GM12878 (cell line): ENCODE measurements around the gene C6orf15. TPM values are rescaled to one million over a fixed set of nuclear protein-coding genes. Genes with fewer than 3 reads are reported as not detected.

ENCODE experiments used
- BCL3 ChIP-seq: IDR thresholded peaks from 2 replicates; pipeline ENCODE4 v1.6.1; 2011; ENCODE audit warnings: borderline replicate concordance, low read depth, mild to moderate bottlenecking, moderate library complexity, low read length; ENCODE audit not compliant: insufficient read depth, poor library complexity, severe bottlenecking
- BHLHE40 ChIP-seq, 2 experiments: fragments of 450-650 bp in 1 of 2; IDR thresholded peaks; 2 replicates each; pipeline ENCODE4 v1.6.1; 2011 to 2017; ENCODE audit warnings: low read depth in 2 of 2, borderline replicate concordance in 1 of 2, improper control_type of control experiment in 1 of 2, low read length in 1 of 2, mild to moderate bottlenecking in 1 of 2
- BRCA1 ChIP-seq: IDR thresholded peaks from 2 replicates; pipeline ENCODE4 v1.6.1; 2011; ENCODE audit warnings: low read depth, low read length, improper control_type of control experiment
- E4F1 ChIP-seq: fragments of 450-650 bp; IDR thresholded peaks from 2 replicates; pipeline ENCODE4 v1.6.1; 2018; ENCODE audit warnings: borderline replicate concordance, mild to moderate bottlenecking; ENCODE audit not compliant: partially characterized antibody
- FOS ChIP-seq: IDR thresholded peaks from 3 replicates; pipeline ENCODE4 v1.6.1; 2011; ENCODE audit warnings: borderline replicate concordance; ENCODE audit not compliant: insufficient read length; ENCODE audit errors: extremely low read depth
- IKZF2 ChIP-seq, 2 experiments: fragments of 450-650 bp; IDR thresholded peaks; 2 replicates each; pipeline ENCODE4 v1.6.1; 2017; ENCODE audit warnings: mild to moderate bottlenecking in 2 of 2, moderate library complexity in 2 of 2
- MAX ChIP-seq: IDR thresholded peaks from 2 replicates; pipeline ENCODE4 v1.6.1; 2012; ENCODE audit warnings: low read depth, low read length, improper control_type of control experiment
- MEF2B ChIP-seq: fragments of 450-650 bp; IDR thresholded peaks from 2 replicates; pipeline ENCODE4 v1.6.1; 2018; ENCODE audit warnings: mild to moderate bottlenecking, moderate library complexity; ENCODE audit not compliant: partially characterized antibody, poor library complexity, severe bottlenecking
- NFYA ChIP-seq: IDR thresholded peaks from 2 replicates; pipeline ENCODE4 v1.6.1; 2011; ENCODE audit warnings: low read depth, mild to moderate bottlenecking, low read length, improper control_type of control experiment, borderline replicate concordance
- NR2C2 ChIP-seq: IDR thresholded peaks from 2 replicates; pipeline ENCODE4 v1.6.1; 2011; ENCODE audit warnings: borderline replicate concordance, low read depth; ENCODE audit not compliant: control insufficient read depth, insufficient read length
- POLR2AphosphoS5 ChIP-seq: IDR thresholded peaks from 2 replicates; pipeline ENCODE4 v1.6.1; 2011; ENCODE audit warnings: mild to moderate bottlenecking, low read length, inconsistent platforms
- RFX5 ChIP-seq: IDR thresholded peaks from 2 replicates; pipeline ENCODE4 v1.6.1; 2011; ENCODE audit warnings: low read depth, low read length, improper control_type of control experiment
- SIX5 ChIP-seq: IDR thresholded peaks from 2 replicates; pipeline ENCODE4 v1.6.1; 2011; ENCODE audit warnings: mild to moderate bottlenecking, low read depth, low read length, moderate library complexity; ENCODE audit not compliant: severe bottlenecking
- SMAD5 ChIP-seq: IDR thresholded peaks from 2 replicates; pipeline ENCODE4 v1.6.1; 2016; ENCODE audit warnings: antibody characterized with exemption, low read depth
- SMARCA5 ChIP-seq: fragments of 450-650 bp; IDR thresholded peaks from 2 replicates; pipeline ENCODE4 v1.6.1; 2017; ENCODE audit warnings: mild to moderate bottlenecking
- TAF1 ChIP-seq: IDR thresholded peaks from 2 replicates; pipeline ENCODE4 v1.6.1; 2011; ENCODE audit warnings: mild to moderate bottlenecking, low read depth, low read length, borderline replicate concordance
- TCF7 ChIP-seq: IDR thresholded peaks from 2 replicates; pipeline ENCODE4 v1.6.1; 2014; ENCODE audit warnings: antibody characterized with exemption, borderline replicate concordance
- ZNF207 ChIP-seq: fragments of 450-650 bp; IDR thresholded peaks from 2 replicates; pipeline ENCODE4 v1.6.1; 2014; ENCODE audit warnings: antibody characterized with exemption, mild to moderate bottlenecking, borderline replicate concordance
- ZZZ3 ChIP-seq: IDR thresholded peaks from 2 replicates; pipeline ENCODE4 v1.6.1; 2011; ENCODE audit warnings: low read depth; ENCODE audit not compliant: control insufficient read depth, insufficient read length
- polyA plus RNA-seq, 11 experiments: library from polyadenylated mRNA; depleted of rRNA in 4 of 11; unstranded in 6 of 11; stranded (reverse) in 5 of 11; fragments of >200 nt; fragmentation: Nextera tagmentation in 4 of 11; fragmentation: Illumina TruSeq in 1 of 11; extraction: Ambion mirVana in 4 of 11; extraction: Trizol in 1 of 11; gene quantifications; 1 replicate in 1 of 11; 2 replicates in 10 of 11; pipeline versions ENCODE4 v1.2.1 to v1.2.3, GENCODE V29; 2011 to 2016; ENCODE audit warnings: inconsistent platforms in 2 of 11, missing spikeins in 2 of 11, low read depth in 1 of 11
- total RNA-seq, 4 experiments: library from RNA; depleted of rRNA in 3 of 4; stranded (reverse); fragments of >200 nt in 3 of 4; fragmentation: Illumina TruSeq in 1 of 4; extraction: Trizol in 1 of 4; gene quantifications; 2 replicates each; pipeline versions ENCODE4 v1.2.1 to v1.2.3, GENCODE V29; 2013 to 2021
- TF ChIP-seq, protein P1 (sequence below): IDR thresholded peaks from 2 replicates; pipeline ENCODE4 v1.6.1; 2012; ENCODE audit warnings: mild to moderate bottlenecking, low read depth, low read length

Gene C6orf15
- total and polyA plus RNA-seq, 10 of the 15 experiments (the other 5 are each of a cell fraction or from before 2014, with no cell fraction given), result not detected

- TF ChIP-seq BCL3 (no peak), BRCA1 (no peak), RFX5 (peak; percentile 34; the same call in 1 of the 2 replicates), E4F1 (peak; percentile 39), ZZZ3 (no peak), TAF1 (peak; percentile 43; the same call in 1 of the 2 replicates), FOS (peak; percentile 94), SMAD5 (no peak), SMARCA5 (no peak), IKZF2 (IDR thresholded peaks at IDR 0.05) (peak; percentile 83 to 86), MAX (no peak; the same call in 1 of the 2 replicates), TCF7 (no peak), NR2C2 (no peak), BHLHE40 (IDR thresholded peaks at IDR 0.05; ENCODE audit: borderline replicate concordance in 1 of 2, low read depth in 2 of 2, low read length in 1 of 2) (peak; percentile 81 to 93; a peak in 3 of 4 replicates), MEF2B (no peak), ZNF207 (peak; percentile 57; the same call in 1 of the 2 replicates), POLR2AphosphoS5 (0 out of 2 replicates have a peak, but pooled peaks have one; percentile 31), NFYA (peak; percentile 85), SIX5 (no peak)
- TF ChIP-seq, protein P1, sequence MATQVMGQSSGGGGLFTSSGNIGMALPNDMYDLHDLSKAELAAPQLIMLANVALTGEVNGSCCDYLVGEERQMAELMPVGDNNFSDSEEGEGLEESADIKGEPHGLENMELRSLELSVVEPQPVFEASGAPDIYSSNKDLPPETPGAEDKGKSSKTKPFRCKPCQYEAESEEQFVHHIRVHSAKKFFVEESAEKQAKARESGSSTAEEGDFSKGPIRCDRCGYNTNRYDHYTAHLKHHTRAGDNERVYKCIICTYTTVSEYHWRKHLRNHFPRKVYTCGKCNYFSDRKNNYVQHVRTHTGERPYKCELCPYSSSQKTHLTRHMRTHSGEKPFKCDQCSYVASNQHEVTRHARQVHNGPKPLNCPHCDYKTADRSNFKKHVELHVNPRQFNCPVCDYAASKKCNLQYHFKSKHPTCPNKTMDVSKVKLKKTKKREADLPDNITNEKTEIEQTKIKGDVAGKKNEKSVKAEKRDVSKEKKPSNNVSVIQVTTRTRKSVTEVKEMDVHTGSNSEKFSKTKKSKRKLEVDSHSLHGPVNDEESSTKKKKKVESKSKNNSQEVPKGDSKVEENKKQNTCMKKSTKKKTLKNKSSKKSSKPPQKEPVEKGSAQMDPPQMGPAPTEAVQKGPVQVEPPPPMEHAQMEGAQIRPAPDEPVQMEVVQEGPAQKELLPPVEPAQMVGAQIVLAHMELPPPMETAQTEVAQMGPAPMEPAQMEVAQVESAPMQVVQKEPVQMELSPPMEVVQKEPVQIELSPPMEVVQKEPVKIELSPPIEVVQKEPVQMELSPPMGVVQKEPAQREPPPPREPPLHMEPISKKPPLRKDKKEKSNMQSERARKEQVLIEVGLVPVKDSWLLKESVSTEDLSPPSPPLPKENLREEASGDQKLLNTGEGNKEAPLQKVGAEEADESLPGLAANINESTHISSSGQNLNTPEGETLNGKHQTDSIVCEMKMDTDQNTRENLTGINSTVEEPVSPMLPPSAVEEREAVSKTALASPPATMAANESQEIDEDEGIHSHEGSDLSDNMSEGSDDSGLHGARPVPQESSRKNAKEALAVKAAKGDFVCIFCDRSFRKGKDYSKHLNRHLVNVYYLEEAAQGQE, result no peak
Measured at GRCh38 chr6:31158140-31158862, 45.9 kb upstream of the C6orf15 start, which contains the start of gene TCF19 (continued).
